ENCODE measurements around the gene RNF130. TPM values are rescaled to one million over a fixed set of nuclear protein-coding genes. Genes with fewer than 3 reads are reported as not detected.

Gene RNF130
- total and polyA plus RNA-seq, 4 donors = 75.9 to 123 (median 90.8) TPM

DNA sequence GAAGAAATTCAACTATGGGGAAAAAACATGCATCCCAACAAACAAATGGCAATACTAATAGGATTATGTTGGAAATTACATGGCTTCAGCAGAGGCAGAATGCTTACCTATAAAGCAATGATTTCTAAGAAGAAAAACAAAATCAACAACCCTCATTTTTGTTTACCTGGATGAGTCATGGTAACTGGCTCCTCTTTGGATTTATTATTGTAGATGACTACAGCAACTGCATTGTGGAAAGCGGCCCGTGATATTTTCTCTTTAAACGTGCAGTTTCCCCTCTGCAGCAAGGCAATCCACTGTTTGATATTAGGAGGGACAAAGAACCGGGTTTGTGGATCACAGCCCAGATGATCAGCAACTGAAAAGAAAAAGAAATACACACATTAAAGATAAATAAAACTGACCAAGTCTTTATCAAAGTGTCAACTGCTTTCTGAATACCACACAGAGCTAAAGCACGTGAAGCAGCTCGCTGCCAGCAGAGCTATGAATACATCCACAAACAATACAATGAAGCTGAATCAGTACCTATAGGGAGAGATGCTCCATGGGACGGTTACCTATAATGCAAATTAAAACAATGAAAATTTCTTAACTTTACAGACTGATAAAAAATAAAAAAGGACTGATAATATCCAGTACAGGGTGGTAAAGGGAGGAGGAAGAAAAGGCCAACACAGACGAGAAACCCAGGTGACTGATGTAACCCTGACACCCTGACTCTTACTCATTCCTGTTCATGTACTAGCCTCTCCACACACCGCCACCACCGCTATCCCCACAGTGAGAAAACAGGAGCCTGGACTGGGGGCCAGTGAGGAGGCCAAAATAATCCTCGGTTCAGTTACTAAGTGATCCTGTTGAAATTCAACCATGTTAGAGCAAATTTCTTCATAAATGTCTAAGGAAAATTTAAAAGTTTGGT is 31.0 kb downstream of the RNF130 start:
- Histone ChIP-seq H3K9me3 (ENCODE audit: control insufficient read depth in 4 of 4, insufficient read depth in 3 of 4, low read length in 3 of 4) (peaks cover 0 to 10% (median 6%) of the 10 kb centered on the region in 4 donors), H3K4me1 (ENCODE audit: control insufficient read depth in 5 of 5, insufficient read depth in 5 of 5, low read length in 5 of 5) (peaks cover 0 to 3% (median 0%) of the 10 kb centered on the region in 5 donors), H3K4me3 (no peak overlapping the region), H3K9ac (ENCODE audit: insufficient read depth in 1 of 2, low read length in 2 of 2) (no peak overlapping the region), H3K36me3 (ENCODE audit: control insufficient read depth in 4 of 4, insufficient read depth in 4 of 4, low read length in 4 of 4) (peaks cover 9 to 23% (median 16%) of the 10 kb centered on the region in 4 donors), H3K27ac (ENCODE audit: low read depth in 1 of 2, low read length in 1 of 2) (no peak overlapping the region), H3K27me3 (ENCODE audit: control insufficient read depth in 3 of 3, insufficient read depth in 3 of 3, low read length in 2 of 3) (no peaks in the 10 kb centered on the region)
- DNase-seq = no peak
- no peak for ATAC-seq (ENCODE audit: insufficient read depth, low FRiP score)
- TF ChIP-seq, protein P1, sequence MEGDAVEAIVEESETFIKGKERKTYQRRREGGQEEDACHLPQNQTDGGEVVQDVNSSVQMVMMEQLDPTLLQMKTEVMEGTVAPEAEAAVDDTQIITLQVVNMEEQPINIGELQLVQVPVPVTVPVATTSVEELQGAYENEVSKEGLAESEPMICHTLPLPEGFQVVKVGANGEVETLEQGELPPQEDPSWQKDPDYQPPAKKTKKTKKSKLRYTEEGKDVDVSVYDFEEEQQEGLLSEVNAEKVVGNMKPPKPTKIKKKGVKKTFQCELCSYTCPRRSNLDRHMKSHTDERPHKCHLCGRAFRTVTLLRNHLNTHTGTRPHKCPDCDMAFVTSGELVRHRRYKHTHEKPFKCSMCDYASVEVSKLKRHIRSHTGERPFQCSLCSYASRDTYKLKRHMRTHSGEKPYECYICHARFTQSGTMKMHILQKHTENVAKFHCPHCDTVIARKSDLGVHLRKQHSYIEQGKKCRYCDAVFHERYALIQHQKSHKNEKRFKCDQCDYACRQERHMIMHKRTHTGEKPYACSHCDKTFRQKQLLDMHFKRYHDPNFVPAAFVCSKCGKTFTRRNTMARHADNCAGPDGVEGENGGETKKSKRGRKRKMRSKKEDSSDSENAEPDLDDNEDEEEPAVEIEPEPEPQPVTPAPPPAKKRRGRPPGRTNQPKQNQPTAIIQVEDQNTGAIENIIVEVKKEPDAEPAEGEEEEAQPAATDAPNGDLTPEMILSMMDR (IDR thresholded peaks at IDR 0.05; ENCODE audit: control extremely low read depth, extremely low read depth) = no peak
- 91 to 95% methylated on average over 11 of the region's 11 CpGs for WGBS, 2 donors

DNA sequence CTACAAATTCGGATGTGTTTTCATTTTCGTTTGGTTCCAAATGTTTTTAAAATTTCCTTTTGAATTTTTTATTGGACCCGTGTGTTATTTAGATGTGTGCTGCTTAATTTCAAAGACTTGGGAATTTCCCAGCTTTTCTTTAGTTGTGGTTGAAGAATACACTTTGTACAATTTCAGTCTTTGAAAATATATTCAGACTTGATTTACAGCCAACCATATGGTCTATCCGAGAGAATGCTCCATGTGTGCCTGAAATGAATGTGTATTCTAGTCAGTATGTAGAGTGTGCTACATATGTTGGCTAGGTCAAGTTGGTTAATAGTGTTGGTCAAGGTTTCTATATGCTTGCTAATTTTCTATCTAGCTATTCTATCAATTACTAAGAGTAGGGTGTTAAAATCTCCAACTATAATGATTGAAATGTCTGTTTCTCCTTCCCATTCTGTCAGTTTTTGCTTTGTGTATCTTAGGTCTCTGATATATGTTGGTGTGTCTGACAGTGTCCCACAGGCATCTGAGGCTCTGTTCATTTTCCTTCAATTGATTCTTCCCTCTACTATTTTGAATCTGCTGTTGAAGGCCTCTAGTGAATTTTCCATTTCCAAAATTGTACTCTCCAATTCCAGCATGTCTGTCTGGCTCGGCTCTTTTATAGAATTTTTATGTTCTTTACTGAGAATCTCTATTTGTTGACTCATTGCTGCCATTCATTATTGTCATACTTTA is 36.2 kb downstream of the RNF130 start:
- ATAC-seq (ENCODE audit: insufficient read depth, low FRiP score) (no peak), DNase-seq (no peak)
- WGBS, 2 donors = 96 to 98% methylated on average over 5 of the region's 5 CpGs
- Histone ChIP-seq H3K4me1 (ENCODE audit: control insufficient read depth in 5 of 5, insufficient read depth in 5 of 5, low read length in 5 of 5) (no peaks in the 10 kb centered on the region), H3K4me3 (no peak overlapping the region), H3K27ac (ENCODE audit: low read depth in 1 of 2, low read length in 1 of 2) (no peak overlapping the region), H3K27me3 (ENCODE audit: control insufficient read depth in 3 of 3, insufficient read depth in 3 of 3, low read length in 2 of 3) (no peaks in the 10 kb centered on the region), H3K36me3 (ENCODE audit: control insufficient read depth in 4 of 4, insufficient read depth in 4 of 4, low read length in 4 of 4) (peaks cover 9 to 49% (median 23%) of the 10 kb centered on the region in 4 donors), H3K9ac (ENCODE audit: insufficient read depth in 1 of 2, low read length in 2 of 2) (no peak overlapping the region), H3K9me3 (ENCODE audit: control insufficient read depth in 4 of 4, insufficient read depth in 3 of 4, low read length in 3 of 4) (peaks cover 0 to 17% (median 7%) of the 10 kb centered on the region in 4 donors)
- TF ChIP-seq, protein P1 (IDR thresholded peaks at IDR 0.05; ENCODE audit: control extremely low read depth, extremely low read depth) = no peak

DNA sequence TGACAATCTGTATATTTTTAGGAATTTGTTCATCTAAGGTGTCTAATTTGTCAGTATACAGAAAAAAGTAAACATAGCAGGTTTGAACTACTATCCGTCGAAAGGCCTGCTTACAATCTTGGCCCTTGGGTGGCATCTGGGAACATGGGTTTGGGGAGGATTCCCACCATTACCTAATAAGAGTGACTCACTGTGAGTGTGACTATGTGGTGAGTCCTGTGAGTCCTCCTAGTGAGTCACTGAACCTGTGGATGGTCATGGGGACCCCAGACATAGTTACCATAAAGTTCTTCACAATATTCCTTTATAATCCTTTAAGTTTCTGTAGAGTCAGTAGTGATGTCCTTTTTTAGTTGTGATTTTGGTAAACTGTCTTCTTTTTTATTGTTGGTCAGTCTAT is 37.0 kb downstream of the RNF130 start:
- 85 to 96% methylated on average over 2 of the region's 2 CpGs for WGBS, 2 donors
- TF ChIP-seq, protein P1 (IDR thresholded peaks at IDR 0.05; ENCODE audit: control extremely low read depth, extremely low read depth) = no peak
- Histone ChIP-seq H3K9me3 (ENCODE audit: control insufficient read depth in 4 of 4, insufficient read depth in 3 of 4, low read length in 3 of 4) (peaks cover 0 to 17% (median 7%) of the 10 kb centered on the region in 4 donors), H3K27me3 (ENCODE audit: control insufficient read depth in 3 of 3, insufficient read depth in 3 of 3, low read length in 2 of 3) (no peaks in the 10 kb centered on the region), H3K27ac (ENCODE audit: low read depth in 1 of 2, low read length in 1 of 2) (no peak overlapping the region), H3K36me3 (ENCODE audit: control insufficient read depth in 4 of 4, insufficient read depth in 4 of 4, low read length in 4 of 4) (peaks cover 8 to 49% (median 21%) of the 10 kb centered on the region in 4 donors), H3K4me1 (ENCODE audit: control insufficient read depth in 5 of 5, insufficient read depth in 5 of 5, low read length in 5 of 5) (no peaks in the 10 kb centered on the region), H3K9ac (ENCODE audit: insufficient read depth in 1 of 2, low read length in 2 of 2) (no peak overlapping the region), H3K4me3 (no peak overlapping the region)
- DNase-seq (no peak), ATAC-seq (ENCODE audit: insufficient read depth, low FRiP score) (no peak)
